Cardiac fibroblast (primary cell): Measurements from ENCODE around the gene DNAJC27.
"Not testable (repeated sequence)": the region's sequence is repeated elsewhere in the genome, so short reads cannot be mapped to it uniquely, and the experiment has no call there.

Source experiments
- DNase-seq, 2 donors: peaks; one replicate each; pipeline versions ENCODE4 v3.0.0 to v3.0.0-alpha.2; 2010; ENCODE audit warnings: low read depth in 2 of 2
- H3K4me3 ChIP-seq, 2 donors: replicated peaks in 1 of 2; 1 replicate in 1 of 2; 2 replicates in 1 of 2; pipeline ENCODE4 v1.5.1; 2011; ENCODE audit warnings: low read depth in 2 of 2, low read length in 2 of 2, mild to moderate bottlenecking in 2 of 2, moderate library complexity in 1 of 2
- CTCF ChIP-seq: IDR thresholded peaks from one replicate; pipeline ENCODE4 v1.5.1; 2011; ENCODE audit warnings: low read depth, mild to moderate bottlenecking, low read length, inconsistent platforms

Gene DNAJC27

GRCh38 chr2:25000503-25001324, 29.0 kb upstream of the DNAJC27 start:
- no peak overlapping the region for H3K4me3 ChIP-seq
- TF ChIP-seq CTCF: no peak
- DNase-seq: peak; percentile 20 to 30

- H3K4me3 ChIP-seq: no peak overlapping the region
- TF ChIP-seq CTCF: no peak
- peak; percentile 15 to 29 for DNase-seq
These were observed 28.3 kb upstream of the DNAJC27 start for GRCh38 chr2:25000036-25000435.

GRCh38 chr2:24999097-24999496, 27.3 kb upstream of the DNAJC27 start:
- DNase-seq, H3K4me3 ChIP-seq: not testable (repeated sequence)

GRCh38 chr2:24994146-24994724, 22.5 kb upstream of the DNAJC27 start:
- H3K4me3 ChIP-seq: no peak overlapping the region
- no peak for TF ChIP-seq CTCF
- DNase-seq: no peak

GRCh38 chr2:24993406-24994145, 21.8 kb upstream of the DNAJC27 start:
- no peak for DNase-seq
- H3K4me3 ChIP-seq: no peak overlapping the region
- no peak for TF ChIP-seq CTCF

- H3K4me3 ChIP-seq: no peak overlapping the region
- no peak for TF ChIP-seq CTCF
- peak in 1 of 2 donors; percentile 67 for DNase-seq
These were observed 14.6 kb upstream of the DNAJC27 start for GRCh38 chr2:24986372-24986771.

GRCh38 chr2:24985511-24985910, 13.8 kb upstream of the DNAJC27 start:
- TF ChIP-seq CTCF: no peak
- no peak for DNase-seq

More at GRCh38 chr2:24985511-24985910, 13.8 kb upstream of the DNAJC27 start:
- H3K4me3 ChIP-seq: no peak overlapping the region
